ENCODE measurements around the gene JKAMP. TPM values are rescaled to one million over a fixed set of nuclear protein-coding genes. Genes with fewer than 3 reads are reported as not detected.

JKAMP gene
- total RNA-seq, 4 donors from 2014 or later = 28.7 to 63.0 (median 42.4) TPM

DNA sequence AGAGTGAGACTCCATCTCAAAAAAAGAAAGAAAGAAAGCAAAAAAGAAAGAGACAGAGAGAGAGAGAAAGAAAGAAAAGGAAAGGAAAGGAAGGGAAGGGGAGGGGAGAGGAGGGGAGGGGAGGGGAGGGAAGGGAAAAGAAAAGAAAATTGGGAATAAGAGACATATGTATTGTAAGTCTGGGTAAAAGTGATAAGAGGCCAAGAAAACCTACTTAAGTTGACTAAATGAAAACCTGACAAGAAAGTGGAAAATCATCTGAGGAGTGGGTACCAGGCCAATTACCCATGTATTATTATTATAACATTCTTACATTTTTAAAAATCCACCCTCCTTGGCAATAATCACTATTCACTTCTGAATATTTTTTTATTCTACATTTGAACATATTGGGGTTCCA is 46.0 kb downstream of the JKAMP start:
- Histone ChIP-seq H3K27me3 (peaks cover 5% of the 10 kb centered on the region), H3K27ac (no peak overlapping the region), H3K4me3 (no peak overlapping the region), H3K9me3 (peaks cover 0 to 7% (median 0%) of the 10 kb centered on the region in 3 donors), H3K36me3 (no peaks in the 10 kb centered on the region), H3K4me1 (no peaks in the 10 kb centered on the region)
- no peak for TF ChIP-seq EP300 (IDR thresholded peaks at IDR 0.05)
- TF ChIP-seq POLR2AphosphoS5 (IDR thresholded peaks at IDR 0.05) = no peak
- TF ChIP-seq, protein P1, sequence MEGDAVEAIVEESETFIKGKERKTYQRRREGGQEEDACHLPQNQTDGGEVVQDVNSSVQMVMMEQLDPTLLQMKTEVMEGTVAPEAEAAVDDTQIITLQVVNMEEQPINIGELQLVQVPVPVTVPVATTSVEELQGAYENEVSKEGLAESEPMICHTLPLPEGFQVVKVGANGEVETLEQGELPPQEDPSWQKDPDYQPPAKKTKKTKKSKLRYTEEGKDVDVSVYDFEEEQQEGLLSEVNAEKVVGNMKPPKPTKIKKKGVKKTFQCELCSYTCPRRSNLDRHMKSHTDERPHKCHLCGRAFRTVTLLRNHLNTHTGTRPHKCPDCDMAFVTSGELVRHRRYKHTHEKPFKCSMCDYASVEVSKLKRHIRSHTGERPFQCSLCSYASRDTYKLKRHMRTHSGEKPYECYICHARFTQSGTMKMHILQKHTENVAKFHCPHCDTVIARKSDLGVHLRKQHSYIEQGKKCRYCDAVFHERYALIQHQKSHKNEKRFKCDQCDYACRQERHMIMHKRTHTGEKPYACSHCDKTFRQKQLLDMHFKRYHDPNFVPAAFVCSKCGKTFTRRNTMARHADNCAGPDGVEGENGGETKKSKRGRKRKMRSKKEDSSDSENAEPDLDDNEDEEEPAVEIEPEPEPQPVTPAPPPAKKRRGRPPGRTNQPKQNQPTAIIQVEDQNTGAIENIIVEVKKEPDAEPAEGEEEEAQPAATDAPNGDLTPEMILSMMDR (IDR thresholded peaks at IDR 0.05) = no peak
- TF ChIP-seq POLR2A (IDR thresholded peaks at IDR 0.05) = no peak
- no peak for ATAC-seq

DNA sequence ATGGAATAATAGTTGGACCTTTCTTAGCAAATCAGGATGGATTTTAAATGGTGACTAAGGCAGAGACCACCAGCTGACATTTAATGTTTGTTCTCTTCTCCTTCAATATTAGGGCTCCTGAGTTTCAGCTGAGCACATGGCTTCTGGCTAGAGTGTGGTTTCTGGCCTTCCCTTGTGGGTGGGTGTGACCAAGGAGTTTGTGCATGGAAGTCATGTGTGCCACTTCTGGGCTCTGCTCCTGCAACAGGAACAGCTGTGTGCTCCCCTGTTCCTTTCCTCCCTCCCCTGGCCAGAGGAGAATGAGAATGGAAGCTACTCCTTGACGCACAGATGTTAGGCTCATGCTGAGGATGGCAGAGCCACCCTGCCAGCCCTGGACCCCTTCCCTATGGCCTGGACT is 48.1 kb downstream of the JKAMP start:
- H3K27me3 ChIP-seq = peaks cover 5% of the 10 kb centered on the region
- peaks cover 0 to 7% (median 0%) of the 10 kb centered on the region in 3 donors for H3K9me3 ChIP-seq
- no peak for ATAC-seq
- no peaks in the 10 kb centered on the region for H3K36me3 ChIP-seq
- 80 to 100% methylated on average over 1 of the region's 1 CpG for WGBS, 2 donors (ENCODE audit: low coverage in 1 of 2)
- TF ChIP-seq POLR2A (IDR thresholded peaks at IDR 0.05) = no peak
- TF ChIP-seq EP300 (IDR thresholded peaks at IDR 0.05) = no peak
- TF ChIP-seq, protein P1 (IDR thresholded peaks at IDR 0.05) = no peak
- TF ChIP-seq POLR2AphosphoS5 (IDR thresholded peaks at IDR 0.05) = no peak
- H3K4me1 ChIP-seq = no peaks in the 10 kb centered on the region
- no peak overlapping the region for H3K4me3 ChIP-seq
- H3K27ac ChIP-seq = no peak overlapping the region

- Histone ChIP-seq H3K27ac (no peak overlapping the region), H3K9me3 (no peaks in the 10 kb centered on the region), H3K36me3 (no peaks in the 10 kb centered on the region), H3K4me1 (no peaks in the 10 kb centered on the region), H3K4me3 (no peak overlapping the region), H3K27me3 (peaks cover 5% of the 10 kb centered on the region)
- ATAC-seq = no peak
- WGBS, 2 donors (ENCODE audit: low coverage in 1 of 2) = 51 to 57% methylated on average over 6 of the region's 7 CpGs
- no peak for TF ChIP-seq EP300 (IDR thresholded peaks at IDR 0.05)
- TF ChIP-seq POLR2A (IDR thresholded peaks at IDR 0.05) = no peak
- TF ChIP-seq, protein P1 (IDR thresholded peaks at IDR 0.05) = no peak
- TF ChIP-seq POLR2AphosphoS5 (IDR thresholded peaks at IDR 0.05) = no peak
These were observed 50.2 kb downstream of the JKAMP start for GRCh38 chr14:59534361-59534987.

DNA sequence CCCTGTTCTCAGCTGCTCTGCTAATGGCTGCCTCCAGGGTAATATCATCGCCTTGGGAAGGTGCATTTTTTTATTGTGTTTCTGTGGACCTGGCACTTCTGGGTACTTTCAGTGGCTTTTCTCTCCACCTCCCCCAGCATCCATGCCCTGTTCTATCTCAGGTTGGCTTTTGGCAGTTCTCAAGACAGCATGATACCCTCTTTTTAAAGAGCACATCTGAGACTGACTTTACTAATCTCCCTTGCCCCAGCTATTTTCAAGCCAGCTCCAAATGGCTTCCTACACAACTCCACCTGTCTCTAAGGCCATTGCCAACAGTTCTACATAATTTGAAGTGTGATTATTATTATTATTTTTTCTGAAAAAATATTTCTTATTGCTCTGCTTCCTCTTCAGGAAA is 53.2 kb downstream of the JKAMP start:
- H3K27ac ChIP-seq = no peak overlapping the region
- no peaks in the 10 kb centered on the region for H3K9me3 ChIP-seq
- 60 to 100% methylated on average over 1 of the region's 1 CpG for WGBS, 2 donors (ENCODE audit: low coverage in 1 of 2)
- H3K4me1 ChIP-seq = no peaks in the 10 kb centered on the region
- no peak for TF ChIP-seq EP300 (IDR thresholded peaks at IDR 0.05)
- no peak for TF ChIP-seq POLR2AphosphoS5 (IDR thresholded peaks at IDR 0.05)
- TF ChIP-seq, protein P1 (IDR thresholded peaks at IDR 0.05) = no peak
- TF ChIP-seq POLR2A (IDR thresholded peaks at IDR 0.05) = no peak
- no peaks in the 10 kb centered on the region for H3K36me3 ChIP-seq
- no peaks in the 10 kb centered on the region for H3K27me3 ChIP-seq
- H3K4me3 ChIP-seq = no peak overlapping the region
- no peak for ATAC-seq

- ATAC-seq = no peak
- H3K4me3 ChIP-seq = no peak overlapping the region
- no peaks in the 10 kb centered on the region for H3K9me3 ChIP-seq
- TF ChIP-seq, protein P1 (IDR thresholded peaks at IDR 0.05) = no peak
- H3K36me3 ChIP-seq = no peaks in the 10 kb centered on the region
- H3K4me1 ChIP-seq = no peaks in the 10 kb centered on the region
- H3K27ac ChIP-seq = no peak overlapping the region
- no peaks in the 10 kb centered on the region for H3K27me3 ChIP-seq
- 92 to 93% methylated on average over 3 to 4 of the region's 4 CpGs for WGBS, 2 donors (ENCODE audit: low coverage in 1 of 2)
These were observed 54.6 kb downstream of the JKAMP start for GRCh38 chr14:59538936-59539335.
